SKM-1 (cell line): Measurements from ENCODE around the gene CARD11.

ENCODE experiments used
- DNase-seq: peaks from one replicate; lab custom pipeline; 2025; ENCODE audit not compliant: unreplicated experiment; lab: John Stamatoyannopoulos, UW

Gene CARD11

DNA sequence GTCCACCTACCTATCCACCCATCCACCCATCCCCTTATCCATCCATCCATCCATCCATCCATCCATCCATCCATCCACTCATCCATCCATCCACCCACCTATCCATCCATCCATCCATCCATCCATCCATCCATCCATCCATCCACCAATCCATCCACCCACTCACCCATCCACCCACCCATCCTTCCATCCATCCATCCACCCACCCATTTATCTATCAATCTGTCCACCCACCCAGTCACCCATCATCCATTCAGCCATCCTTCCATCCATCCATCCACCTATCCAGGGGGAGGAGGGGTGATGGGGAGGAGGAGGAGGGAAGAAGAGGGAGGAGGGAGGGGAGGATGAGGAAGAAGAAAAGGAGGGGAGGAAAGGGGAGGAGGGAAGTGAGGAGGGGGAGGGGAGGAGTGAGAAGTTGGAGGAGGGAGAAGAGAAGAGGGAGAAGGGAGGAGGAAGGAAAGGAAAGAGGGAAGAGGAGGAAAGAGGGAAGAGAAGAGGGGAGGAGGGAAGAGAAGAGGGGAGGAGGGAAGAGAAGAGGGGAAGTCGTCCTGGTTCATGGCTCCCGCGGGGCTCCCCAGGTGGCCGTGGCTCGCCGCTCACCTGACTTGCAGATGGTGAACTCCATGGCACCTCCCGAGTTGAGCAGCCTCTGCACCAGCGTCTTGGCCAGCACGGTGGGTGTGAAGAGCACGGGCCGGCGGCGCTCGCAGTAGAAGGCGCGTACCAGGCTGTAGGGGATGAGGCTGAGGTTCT lies 130.8 kb downstream of the CARD11 start:
- no peak for DNase-seq

GRCh38 chr7:2911466-2911865 lies 132.2 kb downstream of the CARD11 start:
- DNase-seq: no peak

- DNase-seq: no peak
Measured at GRCh38 chr7:2909471-2910039, 134.1 kb downstream of the CARD11 start.

GRCh38 chr7:2909043-2909442 lies 134.6 kb downstream of the CARD11 start:
- no peak for DNase-seq

DNA sequence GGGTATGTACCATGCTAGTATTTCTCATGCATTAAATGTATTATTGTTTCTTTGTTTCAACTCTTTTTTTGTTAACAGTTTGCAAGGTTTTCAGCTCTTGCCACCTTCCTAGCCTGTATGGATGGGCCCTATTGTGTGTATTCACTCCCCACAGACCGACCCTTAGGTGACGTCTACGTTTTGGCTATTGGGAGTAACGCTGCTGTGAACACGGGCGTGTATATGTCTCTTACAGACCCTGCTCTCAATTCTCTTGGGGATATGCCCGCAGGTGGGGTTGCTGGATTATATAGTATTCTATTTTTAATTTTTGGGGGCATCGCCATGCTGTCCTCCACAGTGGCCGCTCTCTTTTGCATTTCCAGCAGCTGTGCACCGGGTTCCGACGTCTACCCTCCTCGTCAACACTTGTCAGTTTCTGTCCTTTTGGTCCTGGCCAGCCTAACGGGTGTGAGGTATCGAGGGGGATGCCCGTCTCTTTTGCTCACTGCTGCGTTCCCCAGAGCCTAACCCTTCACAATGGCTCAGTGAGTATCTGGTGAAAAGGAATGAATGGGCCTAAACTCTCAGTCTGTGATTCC lies 135.5 kb downstream of the CARD11 start:
- DNase-seq: no peak

- DNase-seq: no peak
Measured at GRCh38 chr7:2906197-2906931, 137.3 kb downstream of the CARD11 start.

DNA sequence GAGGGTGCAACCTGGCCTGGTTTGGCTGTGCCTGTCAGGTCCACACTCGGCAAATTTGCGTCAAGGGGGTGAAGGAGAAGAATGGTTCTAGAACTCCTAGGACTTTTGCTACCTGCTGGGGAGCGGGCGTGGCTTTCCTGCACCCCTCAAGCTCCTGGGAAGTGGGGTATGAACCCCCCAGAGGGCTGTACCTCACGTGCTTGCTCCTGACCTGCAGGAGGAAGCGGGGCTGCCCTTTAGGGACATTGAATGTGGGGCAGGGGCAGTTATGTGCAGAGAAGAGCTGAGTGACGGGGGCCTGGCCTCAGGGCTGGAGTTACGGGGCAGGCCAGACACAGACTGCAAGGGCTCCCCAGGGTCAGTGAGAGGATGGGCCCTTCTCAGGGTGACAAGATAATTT lies 138.2 kb downstream of the CARD11 start:
- DNase-seq: no peak

DNA sequence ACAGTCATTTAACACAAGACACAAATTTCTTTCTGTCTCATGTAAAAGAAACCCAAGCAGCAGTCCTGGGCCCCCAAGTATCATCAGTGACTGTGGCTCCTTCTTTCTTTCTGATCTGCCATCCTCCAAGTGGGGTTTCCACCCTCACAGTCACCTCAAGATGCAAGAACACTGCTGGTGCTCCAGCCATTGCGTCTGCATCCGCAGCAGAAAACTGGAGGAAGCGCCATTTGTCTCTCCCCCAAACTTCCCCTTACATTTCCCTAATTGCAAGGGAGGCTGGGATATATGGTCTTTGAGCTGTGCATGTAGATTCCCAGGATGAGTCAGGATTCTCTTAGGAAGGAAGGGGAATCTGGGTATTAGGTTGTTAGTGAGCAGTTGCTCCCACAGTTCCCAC lies 138.6 kb downstream of the CARD11 start:
- no peak for DNase-seq

- DNase-seq: no peak
Measured at GRCh38 chr7:2904202-2904601, 139.5 kb downstream of the CARD11 start.

- DNase-seq: no peak
Measured at GRCh38 chr7:2903682-2904162, 139.9 kb downstream of the CARD11 start.

DNA sequence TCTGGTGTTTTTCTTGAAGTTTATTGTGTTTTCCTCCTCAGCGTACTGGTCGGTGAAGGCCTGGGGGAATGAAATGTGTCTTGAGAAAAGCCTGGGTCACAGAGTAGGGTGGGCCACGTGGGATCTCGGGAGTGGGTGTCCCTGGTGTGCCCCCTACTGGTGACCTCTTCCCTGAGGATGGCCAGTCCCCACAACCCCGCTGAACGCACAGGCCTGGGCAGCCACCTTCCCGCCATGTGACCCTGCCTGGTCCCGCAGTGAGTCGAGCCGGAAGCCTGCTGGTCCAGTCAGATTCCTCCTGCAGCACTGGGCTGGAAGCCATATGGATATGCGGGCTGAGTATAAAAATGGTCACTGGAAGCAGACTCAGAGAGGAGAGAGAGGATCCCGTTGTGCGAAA lies 146.6 kb downstream of the CARD11 start:
- DNase-seq: no peak

GRCh38 chr7:2896131-2896530 lies 147.5 kb downstream of the CARD11 start:
- no peak for DNase-seq

DNA sequence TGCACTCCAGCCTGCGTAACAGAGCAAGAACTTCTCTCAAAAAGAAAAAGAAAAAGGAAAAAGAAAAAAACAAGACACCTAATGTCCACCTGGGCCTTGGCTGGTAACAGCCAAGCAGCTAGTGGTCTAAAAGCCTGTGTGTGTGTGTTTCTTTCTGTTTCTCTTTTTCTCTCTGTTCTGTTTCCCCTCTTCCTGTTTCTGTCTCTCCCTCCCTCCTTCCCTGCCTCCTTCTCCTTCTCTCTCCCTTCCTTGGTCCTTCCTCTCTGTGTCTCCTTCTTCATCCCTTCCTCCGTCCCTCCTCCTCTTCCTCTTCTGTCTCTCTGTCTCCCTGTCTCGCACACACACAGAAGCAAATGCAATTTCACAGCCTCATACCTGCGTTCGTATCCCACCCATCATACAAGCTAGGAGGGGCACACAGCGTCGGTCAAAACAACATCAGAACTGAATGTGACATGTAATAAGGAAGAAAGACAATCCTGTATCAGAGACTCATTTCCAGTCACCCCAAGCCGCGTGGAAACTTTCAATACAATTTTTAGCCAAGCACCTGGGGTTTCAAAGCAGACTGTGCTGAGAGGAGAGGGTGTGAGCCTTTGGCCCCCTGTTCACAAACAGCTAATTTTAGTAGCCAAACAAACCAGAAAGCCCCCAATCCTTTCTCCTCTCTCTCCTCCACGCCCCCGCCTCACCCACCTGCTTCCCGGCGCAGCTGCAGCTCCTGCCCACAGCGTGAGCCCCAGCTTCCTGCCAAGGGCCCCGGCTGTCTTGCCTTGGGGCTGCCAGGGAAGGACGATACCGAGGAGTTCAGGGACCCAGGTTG lies 149.3 kb downstream of the CARD11 start:
- DNase-seq: no peak

DNA sequence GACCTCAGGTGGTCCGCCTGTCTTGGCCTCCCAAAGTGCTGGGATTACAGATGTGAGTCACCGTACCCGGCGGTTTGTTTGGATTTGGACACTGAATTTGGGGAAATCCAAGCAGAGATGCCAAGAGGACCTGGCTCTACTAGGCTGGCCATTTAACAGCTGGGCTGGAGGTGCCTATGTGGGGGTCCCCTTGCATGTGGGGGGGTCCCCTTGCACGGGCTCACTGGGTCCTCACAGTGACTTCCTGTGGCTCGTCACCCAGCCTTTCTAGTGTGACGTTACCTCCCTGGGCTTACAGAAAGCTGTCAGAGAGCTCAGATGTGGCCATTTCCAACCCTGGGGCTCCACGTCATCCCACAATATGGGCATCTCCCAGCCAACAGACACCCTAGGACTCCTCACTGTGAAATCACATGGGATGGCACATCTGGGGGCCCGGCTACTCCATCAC lies 150.2 kb downstream of the CARD11 start:
- no peak for DNase-seq

GRCh38 chr7:2892549-2892948 lies 151.1 kb downstream of the CARD11 start:
- no peak for DNase-seq

- no peak for DNase-seq
Measured at GRCh38 chr7:2887816-2888215, 155.9 kb downstream of the CARD11 start.

DNA sequence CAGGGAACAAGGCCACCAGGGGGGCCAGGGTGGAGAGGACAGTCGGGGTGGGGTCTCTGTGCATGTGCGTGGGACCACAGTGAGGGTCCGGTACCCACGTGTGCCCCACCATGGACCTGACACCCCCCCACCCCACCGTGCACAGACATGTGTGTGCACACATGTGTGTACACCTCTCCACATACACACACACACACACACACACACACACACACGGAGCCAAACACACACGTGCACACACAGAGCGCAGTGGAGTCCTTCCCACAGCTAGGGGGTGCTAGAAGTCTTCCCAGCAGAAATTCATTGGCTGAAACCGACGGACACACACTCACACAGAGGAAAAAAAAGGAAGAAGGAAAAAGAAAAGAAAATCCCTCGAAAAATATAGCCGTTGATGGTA lies 156.8 kb downstream of the CARD11 start:
- peak; percentile 44 for DNase-seq

DNA sequence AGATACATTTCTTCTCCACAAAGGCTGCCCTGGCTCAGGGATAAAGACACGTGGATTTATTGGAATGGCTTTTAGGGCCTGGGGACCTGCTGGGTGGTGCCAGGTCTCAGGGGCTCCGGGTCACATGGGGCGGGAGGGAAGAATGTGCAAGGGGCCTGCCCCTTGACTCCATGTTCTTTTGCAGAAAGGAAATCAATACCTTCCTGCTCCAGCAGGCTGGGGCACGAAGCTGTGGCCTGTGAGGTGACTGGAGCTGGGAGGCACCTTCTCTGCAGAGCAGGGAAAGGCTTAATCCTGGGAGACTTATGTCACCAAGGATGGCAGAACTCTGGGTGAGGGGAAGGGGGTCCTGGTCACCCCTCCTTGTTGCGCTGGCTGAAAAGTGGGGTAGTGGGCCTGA lies 157.3 kb downstream of the CARD11 start:
- DNase-seq: no peak

- DNase-seq: no peak
Measured at GRCh38 chr7:2884161-2884560, 159.5 kb downstream of the CARD11 start.

- no peak for DNase-seq
Measured at GRCh38 chr7:2883101-2883500, 160.6 kb downstream of the CARD11 start.

DNA sequence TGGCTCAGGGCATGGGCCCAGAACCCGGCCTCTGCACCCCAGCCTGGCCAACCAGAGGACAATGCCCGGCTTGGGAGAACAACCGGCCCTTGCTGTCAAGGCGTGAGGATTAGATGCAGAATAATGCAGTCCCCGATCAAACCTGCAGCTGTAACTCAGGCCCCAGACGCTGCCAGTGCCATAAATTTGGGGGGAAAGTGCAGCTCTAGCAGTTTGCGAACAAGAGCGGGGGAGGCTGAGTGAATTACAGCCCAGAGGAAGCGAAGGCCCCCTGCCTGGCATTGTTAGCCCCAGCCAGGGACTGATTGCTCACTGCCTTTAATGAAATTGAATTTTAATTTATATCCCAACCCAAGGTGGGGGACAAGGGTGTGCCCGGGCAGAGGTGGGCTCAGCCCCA lies 161.6 kb downstream of the CARD11 start:
- DNase-seq: no peak
